ENCODE measurements around the gene SLC22A8.
"Not testable (repeated sequence)": the region's sequence is repeated elsewhere in the genome, so short reads cannot be mapped to it uniquely, and the experiment has no call there.

The SLC22A8 gene, protein sequence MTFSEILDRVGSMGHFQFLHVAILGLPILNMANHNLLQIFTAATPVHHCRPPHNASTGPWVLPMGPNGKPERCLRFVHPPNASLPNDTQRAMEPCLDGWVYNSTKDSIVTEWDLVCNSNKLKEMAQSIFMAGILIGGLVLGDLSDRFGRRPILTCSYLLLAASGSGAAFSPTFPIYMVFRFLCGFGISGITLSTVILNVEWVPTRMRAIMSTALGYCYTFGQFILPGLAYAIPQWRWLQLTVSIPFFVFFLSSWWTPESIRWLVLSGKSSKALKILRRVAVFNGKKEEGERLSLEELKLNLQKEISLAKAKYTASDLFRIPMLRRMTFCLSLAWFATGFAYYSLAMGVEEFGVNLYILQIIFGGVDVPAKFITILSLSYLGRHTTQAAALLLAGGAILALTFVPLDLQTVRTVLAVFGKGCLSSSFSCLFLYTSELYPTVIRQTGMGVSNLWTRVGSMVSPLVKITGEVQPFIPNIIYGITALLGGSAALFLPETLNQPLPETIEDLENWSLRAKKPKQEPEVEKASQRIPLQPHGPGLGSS

DNA sequence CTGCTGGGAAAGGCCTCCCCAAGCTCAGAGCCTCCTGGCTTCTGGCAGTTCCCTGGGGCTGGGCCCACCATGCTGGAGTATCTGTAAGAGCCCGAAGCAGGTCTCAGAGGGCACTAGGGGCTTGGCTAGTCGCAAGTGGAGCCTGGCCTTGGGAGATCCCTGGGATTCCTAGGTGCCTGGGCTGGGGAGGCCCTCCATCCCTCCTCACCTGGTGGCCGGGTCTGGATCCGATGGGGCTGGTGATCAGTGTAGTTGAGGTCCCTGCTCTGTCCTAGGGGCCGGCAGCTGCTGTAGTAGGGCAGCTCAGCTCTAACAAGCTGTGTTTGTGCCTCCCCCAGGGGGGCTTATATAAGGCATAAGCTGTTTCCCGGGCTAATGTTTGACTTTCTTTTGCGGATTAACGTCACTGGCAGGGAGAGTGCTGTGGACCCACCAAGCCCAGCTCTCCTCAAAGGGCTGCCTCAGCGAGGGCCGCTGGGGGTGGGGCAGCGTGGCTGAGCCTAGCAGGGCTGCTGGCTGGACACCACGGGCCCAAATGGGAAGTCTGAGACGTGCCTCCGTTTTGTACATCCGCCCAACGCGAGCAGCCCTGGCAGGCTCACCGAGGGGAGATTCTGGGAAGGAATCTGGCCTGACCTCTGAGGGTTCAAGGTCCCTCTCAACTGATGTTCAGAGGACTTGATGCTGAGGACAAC, at the start of gene SLC22A8:
Gene SLC22A8 (minus strand): TSS at position 321 of the 695 bp plus-strand sequence. CDS start 883 bp downstream, outside the sequence.
- DNase-seq, result no peak

DNA sequence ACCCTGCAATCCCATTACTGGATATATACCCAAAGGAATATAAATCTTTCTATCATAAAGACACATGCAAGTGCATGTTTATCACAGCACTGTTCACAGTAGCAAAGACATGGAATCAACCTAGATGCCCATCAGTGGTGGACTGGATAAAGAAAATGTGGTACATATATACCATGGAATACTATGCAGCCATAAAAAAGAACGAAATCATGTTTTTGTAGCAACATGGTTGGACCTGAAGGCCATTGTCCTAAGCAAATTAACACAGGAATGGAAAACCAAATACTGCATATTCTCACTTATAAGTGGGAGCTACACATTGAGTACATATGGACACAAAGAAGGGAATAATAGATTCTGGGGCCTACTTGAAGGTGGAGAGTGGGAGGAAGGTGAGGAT, 30.6 kb upstream of the SLC22A8 start:
- DNase-seq, result not testable (repeated sequence)

DNA sequence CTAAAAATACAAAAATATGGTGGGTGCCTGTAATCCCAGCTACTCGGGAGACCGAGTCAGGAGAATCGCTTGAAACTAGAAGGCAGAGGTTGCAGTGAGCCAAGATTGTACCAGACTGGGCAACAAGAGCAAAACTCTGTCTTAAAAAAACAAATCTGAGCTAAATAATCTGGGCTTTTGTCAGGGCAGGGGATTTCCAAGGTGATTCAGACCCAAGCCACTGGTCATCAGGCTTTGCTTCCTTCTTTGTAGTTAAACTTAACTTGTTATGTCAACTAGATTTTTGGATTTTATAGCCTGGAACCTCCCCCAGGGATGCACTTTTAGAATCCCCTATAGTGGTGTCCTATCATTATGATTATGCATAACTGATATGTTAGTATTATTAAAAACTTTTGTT, 27.0 kb upstream of the SLC22A8 start:
- DNase-seq, result no peak

DNA sequence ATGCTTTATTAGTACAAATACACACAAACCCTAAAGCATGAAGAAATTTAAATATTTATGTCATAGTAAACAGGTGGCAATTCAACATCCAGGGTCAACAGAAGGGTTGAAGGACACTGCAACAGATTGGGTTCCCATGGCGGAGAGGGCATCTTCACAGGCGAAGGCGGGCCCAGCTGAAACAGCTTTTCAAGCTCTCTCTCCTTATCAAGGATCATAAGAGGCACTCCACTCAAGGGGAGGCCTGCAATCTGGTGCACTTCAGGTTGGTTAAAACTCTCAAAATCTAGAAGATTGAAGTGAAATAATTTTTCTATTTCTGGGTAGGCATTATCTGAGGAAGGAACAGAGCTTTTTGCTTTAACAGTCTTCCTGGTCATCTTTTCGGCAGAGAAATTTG, 16.8 kb upstream of the SLC22A8 start:
- DNase-seq, result no peak

DNA sequence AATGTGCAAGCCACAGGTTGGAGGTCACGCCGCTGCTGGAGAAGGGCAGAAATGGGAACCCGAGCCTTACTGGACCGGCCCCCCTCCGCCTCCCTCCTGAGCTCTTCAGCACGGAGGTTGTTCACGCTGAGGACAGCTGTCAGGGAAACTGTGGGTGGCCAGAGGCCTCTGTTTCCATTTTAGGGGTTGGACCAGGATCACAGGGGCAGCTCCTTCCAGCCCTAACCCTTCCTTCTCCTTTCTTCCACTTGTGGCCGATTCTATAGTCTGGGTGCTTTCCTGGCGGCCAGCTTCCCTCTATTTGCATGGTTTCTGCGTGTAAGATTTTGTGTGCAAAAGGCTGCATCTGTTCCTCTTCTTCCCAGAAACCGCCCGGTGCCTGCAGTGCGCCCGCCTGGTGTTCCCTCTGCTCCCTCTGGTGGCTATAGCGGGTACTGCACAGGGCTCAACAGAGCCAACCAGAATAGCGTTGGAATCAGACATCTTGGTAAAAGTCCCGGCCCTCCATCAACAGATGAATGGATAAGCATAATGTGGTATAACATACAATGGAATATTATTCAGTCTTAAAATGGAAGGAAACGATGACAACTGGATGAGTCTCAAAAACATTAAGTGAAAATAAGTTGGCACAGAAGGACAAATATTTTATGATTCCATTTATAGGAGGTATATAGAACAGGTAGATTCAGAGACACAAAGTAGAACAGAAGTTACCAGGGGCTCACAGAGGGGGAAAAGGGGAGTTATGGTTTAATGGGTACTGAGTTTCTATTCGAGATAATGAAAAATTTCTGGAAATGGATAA, 8.4 kb upstream of the SLC22A8 start:
- DNase-seq, result peak; percentile 85

DNA sequence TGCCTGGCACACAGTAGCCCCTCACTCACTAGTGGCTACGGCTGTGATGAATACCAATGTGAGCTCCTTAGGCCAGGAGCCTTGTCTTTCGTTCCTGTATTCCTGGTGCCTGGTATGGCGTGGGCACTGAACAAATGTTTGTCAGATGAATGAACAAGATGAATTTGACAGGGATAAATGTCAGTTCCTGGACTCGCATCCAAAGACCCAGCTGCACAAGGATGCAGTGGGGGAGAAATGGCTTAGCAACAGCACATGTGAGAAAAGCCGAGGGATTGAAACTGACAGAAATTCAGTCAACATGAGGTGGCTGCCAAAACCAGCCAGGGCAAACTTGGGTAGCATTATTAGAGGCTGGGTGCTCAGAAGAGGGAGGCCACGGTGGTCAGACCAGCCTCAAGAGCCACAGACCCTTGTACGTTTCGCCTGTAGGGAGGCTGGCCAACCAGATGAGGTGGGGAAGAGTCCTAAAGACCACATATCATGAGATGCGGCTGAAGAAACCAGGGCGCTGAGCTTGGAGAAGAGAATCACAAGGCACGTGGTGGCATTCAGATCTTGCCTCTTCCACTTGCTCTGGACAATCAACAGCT, 7.7 kb upstream of the SLC22A8 start:
- DNase-seq, result no peak

DNA sequence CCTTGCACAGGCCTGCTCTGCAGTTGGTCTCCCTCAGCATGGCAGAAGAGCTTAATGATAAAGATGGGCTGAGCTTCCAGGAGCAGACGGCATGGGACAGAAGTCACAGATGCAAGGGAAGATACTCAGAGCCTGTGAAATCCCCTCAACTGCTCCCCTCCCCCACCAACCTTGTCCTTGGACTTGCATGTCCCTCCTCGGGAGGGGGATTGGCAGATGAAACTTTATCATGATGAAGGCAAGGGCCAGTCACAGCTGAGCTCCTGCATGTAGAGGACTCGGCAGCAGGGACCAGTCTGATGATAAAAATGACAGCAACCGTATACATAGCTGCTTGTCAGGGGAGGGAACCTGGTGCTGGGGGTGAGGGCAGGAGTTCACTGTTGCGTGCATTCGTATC, 6.8 kb upstream of the SLC22A8 start:
- no peak for DNase-seq

DNA sequence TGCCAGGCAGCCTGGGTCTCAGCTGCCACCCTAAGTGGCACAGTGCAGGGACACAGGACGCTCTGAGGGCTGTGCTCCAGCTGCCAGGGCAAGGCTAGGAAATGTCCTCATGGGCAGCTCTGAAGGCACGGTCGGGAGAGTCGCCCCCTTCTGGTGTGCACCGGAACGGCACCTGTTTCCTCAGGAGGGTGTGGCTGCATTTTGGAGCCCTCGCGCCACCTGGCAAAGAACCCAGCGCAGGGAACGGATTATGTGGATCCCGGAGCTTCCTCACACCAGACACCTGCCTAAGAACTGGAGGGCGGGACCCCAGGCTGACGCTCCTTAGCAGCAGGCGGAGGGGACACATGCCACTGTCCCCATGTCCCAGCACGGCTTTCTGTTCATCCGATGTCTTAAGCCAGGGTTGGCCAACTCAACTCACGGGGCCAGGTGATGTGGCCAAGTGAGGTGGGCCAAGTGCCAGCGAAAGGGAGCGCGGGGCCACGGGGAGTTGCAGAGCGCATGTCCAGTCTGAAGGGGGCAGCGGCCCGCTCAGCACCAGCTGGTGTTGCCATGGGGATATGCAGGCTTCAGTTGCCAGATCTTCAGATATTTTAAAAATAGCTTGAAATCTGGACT, 5.1 kb upstream of the SLC22A8 start:
- DNase-seq, result no peak

DNA sequence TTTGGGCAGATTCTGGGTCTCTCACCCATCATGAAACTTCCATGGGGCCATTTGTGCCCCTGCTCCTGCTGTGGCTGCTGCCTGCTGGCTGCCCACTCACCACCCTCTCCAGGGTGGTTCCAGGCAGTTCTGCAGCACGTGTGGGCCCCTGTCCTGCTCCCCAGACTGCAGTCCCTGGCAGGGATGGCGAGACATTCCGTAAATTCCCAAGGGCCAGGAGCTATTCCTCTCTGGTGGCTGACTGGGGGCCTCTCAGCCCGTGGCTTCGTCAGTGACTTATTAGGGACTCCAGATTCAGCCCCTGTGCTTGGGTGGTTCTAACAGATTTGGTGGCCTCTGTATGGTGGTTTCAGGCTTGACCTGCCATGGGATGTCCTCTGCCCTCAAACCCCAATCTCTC, 3.9 kb upstream of the SLC22A8 start:
- DNase-seq, result no peak

DNA sequence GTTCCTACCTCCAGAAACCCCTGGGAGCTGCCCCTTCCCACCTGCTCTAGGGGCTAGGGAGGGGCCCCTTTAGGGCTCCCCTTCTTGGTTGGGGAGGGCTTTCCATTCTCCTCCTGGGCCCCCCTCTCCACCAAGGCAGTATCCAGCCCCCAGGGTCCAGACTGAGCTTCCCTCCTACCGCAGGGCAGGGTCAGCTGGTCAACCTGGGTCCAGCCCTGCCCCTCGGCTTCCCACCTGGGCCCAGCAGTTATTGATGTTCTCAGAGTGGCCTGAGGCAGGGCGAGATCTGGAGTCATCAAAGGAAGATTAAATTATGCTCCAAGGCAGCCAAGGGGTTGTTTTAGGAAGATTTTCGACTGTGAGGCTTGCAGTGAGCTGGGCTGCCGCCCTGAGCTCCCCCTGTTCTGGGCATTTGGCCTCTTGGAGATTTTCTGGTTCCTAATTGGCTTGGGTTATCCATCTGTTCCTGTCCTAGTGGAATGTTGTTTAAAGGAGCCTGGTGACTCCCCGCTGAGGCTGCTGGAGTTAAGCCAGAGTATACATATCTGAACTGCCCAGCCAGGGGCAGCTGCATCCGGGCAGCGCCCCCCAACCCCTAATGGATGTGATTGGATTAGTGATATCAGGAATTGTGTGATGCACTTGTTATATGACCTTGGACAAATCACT, 1.8 kb upstream of the SLC22A8 start:
- DNase-seq, result no peak

DNA sequence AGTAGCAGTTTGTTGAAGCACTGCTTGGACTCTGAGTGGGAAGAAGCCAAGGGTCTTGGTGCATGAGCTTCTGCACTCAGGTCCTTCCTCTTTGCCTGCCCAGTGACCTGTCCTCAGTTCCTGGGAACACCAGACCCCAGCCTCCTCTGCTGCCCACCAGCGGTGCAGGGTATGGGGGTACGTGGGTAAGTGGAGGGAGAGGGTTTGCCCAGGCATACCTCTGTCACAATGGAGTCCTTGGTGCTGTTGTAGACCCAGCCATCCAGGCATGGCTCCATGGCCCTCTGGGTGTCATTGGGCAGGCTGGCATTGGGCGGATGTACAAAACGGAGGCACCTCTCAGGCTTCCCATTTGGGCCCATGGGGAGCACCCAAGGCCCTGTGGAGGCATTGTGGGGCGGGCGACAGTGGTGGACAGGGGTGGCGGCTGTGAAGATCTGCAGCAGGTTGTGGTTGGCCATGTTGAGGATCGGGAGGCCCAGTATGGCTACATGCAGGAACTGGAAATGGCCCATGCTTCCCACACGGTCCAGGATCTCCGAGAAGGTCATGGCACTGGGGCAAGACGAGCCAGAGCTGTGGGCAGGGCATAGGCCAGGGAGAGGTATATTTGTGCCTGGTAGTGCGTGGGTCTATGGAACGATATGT, 1.1 kb downstream of the SLC22A8 start:
- no peak for DNase-seq

DNA sequence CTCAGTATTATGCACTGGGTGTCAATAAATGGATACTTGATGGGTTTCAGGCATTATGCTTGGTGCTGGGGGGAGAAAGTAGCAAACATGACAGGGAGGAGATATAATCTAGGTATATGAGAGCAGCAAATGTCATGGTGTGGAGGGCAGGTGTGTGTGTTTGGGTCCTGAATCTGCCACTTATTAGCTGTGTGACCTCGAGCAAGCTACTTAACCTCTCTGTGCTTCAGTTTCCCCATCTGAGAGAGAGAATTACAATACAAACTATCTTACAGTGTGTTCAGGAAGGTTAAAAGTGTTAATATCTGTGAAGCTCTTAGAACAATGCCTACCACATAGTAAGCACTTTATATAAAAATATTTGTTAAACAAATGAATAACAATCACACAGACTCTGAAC, 2.8 kb downstream of the SLC22A8 start:
- DNase-seq, result no peak

DNA sequence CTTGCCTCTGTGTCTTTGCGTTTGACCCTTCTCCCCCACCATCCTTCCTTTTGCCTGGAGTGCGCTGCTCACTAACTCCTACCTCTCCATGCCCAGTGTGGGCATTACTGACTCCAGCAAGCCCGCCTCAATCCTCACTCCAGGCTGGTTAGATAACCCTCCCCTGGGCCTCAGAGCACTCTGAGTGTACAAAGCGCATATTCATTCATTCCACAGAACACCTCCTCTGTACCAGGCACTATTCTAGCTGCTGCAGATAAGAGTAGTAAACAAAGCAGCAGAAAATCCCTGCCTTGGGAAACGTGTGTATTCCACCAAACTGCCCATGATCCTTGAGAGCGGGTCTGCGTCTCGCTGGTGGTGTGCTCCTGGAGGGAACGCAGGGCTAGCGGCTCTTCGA, 3.2 kb downstream of the SLC22A8 start:
- DNase-seq, result no peak

DNA sequence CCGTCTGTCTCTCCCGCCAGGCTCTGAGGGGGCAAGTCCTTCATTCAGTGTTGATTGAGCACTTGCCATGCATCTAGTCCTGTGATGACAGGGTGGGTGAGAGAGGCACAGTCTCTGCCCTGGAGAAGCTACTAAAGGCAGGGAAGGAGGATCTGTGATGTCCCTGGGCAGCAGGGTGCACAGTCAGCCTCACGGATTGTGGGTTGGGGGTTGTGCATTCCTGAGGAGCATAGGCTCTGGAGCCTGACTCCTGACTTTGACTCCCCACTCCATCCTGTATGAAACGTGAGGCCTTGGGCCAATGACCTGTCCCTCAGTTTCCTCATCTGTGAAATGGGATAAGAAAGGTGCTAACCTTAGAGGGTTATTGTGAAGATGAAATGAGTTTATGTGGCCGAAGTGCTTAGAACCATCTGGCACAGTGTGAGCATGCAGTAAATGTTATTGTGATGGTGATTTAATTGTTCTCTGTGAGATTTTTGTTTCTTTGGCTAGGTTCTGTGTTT, 4.7 kb downstream of the SLC22A8 start:
- DNase-seq, result no peak

DNA sequence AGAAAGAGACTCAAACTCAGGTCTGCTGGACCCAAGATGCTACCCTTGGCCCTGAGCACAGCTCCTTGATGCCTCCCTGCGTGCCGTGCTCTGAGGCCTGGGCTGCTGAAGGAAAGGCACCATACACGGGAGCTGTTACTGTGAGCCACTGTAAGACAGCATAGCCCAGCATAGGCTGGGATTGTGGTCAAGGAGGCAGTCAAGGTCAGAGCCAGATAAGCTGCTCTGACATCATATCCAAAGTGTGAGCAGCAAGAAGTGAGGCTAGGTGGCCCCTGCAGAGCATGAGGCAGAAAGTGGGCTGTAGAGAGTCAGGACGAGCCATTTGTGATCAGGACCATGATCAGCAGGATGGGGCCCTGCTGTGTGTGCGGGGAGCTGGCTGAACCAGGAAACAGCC, 7.7 kb downstream of the SLC22A8 start:
- no peak for DNase-seq

DNA sequence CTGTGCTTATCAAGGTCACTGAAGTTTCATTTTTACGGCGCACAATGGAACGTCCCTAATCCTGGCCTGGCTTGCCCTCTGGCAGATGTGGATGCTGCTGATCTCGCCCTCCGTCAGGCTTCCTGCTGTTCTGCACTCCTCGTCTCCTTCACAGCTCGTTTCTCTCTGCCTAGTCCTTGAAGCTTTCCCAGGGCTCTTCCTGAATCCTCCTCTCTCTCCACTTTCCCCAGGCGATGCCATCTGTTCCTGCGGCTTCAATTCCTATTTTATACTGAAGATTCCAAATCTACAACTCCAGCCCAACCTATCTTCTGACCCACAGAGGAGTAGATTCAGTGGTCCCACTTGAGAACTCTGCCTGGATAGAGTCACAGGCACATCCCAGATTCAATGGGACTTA, 14.2 kb downstream of the SLC22A8 start:
- DNase-seq, result no peak

DNA sequence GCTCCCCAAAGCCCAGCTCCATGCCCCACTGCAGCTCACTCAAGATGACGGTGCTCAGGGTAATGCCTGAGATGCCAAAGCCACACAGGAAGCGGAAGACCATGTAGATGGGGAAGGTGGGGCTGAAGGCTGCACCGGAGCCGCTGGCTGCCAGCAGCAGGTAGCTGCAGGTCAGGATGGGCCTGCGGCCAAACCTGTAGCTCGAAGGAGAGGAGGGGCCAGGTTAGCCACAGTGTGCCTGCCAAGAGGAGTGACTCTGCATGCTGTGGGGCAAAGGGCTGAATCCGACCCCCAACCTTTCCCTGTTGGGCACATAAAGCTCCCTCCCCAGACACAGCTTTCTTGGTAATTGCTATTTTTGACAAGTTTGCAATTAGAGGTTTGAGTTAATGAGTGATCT, 16.0 kb downstream of the SLC22A8 start:
- no peak for DNase-seq

DNA sequence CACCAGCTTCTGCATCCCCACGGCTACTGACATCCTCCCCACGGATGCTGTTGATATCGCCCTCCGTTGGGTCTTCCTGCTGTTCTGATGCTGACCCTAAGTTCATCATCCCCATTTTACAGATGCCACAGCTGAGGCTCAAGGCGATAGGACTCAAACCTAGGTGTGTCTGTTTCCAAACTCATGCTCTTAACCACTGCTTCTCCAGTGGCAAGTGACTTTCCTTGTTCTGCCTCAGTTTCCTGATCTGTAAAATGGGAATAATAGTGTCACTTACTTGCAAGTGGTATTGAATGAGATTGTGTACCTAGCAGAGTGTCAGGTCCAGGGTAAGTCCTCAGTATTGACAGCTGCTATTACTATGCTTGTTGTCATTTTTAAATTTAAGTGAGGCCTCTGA, 16.5 kb downstream of the SLC22A8 start:
- no peak for DNase-seq

DNA sequence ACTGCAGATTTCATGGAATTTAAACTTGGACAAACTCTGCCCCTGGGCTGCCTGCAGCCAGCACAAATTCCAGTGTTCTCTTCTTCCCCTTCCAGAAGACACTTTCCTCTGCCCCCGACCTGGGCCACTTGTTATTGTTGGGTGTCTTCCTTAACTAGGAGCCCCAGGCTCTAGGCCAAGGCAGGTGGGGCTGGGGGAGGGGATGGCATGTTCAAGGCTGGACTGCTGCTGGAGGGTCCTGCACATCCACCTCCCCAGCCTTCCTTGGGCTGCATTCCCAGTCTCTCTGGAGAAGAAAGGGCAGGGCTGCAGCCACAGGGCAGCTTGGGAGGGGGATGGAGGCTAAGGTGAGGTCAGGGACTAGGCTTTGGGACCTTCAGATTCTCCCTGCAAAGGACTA, 19.4 kb downstream of the SLC22A8 start:
- no peak for DNase-seq

DNA sequence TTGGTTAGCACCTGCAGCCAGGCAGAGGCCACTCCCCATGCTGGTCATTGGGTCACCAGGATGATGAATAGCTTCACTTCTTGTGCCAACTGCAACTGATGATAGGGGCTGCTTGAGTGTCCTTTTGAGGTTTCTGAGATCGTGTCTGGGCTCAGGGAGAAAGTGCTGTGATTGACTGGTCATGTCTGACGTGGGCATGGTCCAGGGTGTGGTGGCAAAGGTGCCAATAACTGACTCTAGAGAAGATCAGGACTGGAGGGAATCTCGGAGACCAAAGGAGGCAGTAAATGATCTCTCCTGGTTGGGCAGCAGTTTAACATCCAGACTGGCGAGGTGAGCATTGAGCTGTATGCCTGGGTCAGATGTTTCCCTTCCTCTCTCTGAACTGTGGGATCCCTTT, 20.9 kb downstream of the SLC22A8 start:
- no peak for DNase-seq

DNA sequence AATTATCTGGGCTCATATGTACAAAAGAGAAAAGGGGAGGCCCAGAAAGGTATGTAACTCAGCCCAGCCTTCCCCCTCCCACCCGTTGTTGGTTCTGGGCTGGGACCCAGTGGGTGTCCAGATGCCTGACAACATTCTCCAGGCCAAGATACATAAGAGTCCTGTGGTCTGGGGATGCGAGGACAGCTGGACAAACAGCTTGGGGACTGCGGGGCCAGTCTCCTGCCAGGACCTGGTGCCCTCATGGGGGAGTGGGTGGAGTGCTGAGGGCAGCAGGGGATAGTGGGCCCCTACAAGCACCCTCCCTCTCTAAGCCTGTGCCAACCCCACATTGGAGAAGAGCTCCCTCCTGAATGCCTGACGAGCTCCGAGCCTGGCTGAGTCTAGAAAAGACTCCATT, 27.4 kb downstream of the SLC22A8 start:
- no peak for DNase-seq
